HCT116 (cell line): ENCODE results near the gene LMTK3. TPM values are rescaled to one million over a fixed set of nuclear protein-coding genes. Genes with fewer than 3 reads are reported as not detected.

Source experiments
- ATAC-seq: fragments of 200-7000 bp; cut with Tn5 transposase; 2 replicates; pipeline ENCODE4 v1.9.1; 2020; ENCODE audit warnings: mild to moderate bottlenecking, moderate library complexity
- BruUV-seq: library from RNA; stranded (reverse); fragments of 400-500 nt; replicated peaks from 2 replicates; lab custom pipeline; 2021; lab: Mats Ljungman, UMichigan
- CTCF ChIA-PET: fragments of 300-600 bp; sonication (Branson Sonifier 250); formaldehyde crosslinking; loops from one replicate; lab custom pipeline; 2021; ENCODE audit warnings: antibody characterized with exemption; lab: Charles Lee
- POLR2A ChIA-PET: fragments of 300-600, 350-600 bp; sonication (Branson Sonifier 250); formaldehyde crosslinking; loops from one replicate; lab custom pipeline; 2021; ENCODE audit warnings: antibody characterized with exemption; lab: Charles Lee
- RAD21 ChIA-PET, 2 experiments: fragments of 300-600 bp; sonication (Branson Sonifier 250); formaldehyde crosslinking; loops; one replicate each; lab custom pipeline; 2023; ENCODE audit warnings: low total read pairs in 2 of 2; ENCODE audit not compliant: uncharacterized antibody in 2 of 2, unreplicated experiment in 2 of 2, low non-redundant PET in 1 of 2; lab: Charles Lee
- DNase-seq: peaks from one replicate; pipeline ENCODE4 v3.0.0-alpha.2; 2010; ENCODE audit warnings: low read depth, low spot score
- H2AFZ ChIP-seq: fragments of 200-600 bp; shearing (Covaris generic), sonication (generic); 2 replicates; pipeline ENCODE4 v1.6.1; 2017; ENCODE audit warnings: low read depth, mixed run types, mixed read lengths, antibody characterized with exemption, low read length; ENCODE audit not compliant: poor library complexity, severe bottlenecking
- H3K27ac ChIP-seq: 2 replicates; pipeline ENCODE4 v1.5.1; 2012; ENCODE audit warnings: low read depth, low read length
- H3K27me3 ChIP-seq: fragments of 200-600 bp; sonication (generic); 2 replicates; pipeline ENCODE4 v1.6.1; 2016; ENCODE audit warnings: mixed run types, low read length, mixed read lengths; ENCODE audit not compliant: insufficient read depth
- H3K36me3 ChIP-seq, 2 experiments: fragments of 200-500 bp in 1 of 2; fragments of 200-600 bp in 1 of 2; sonication (Bioruptor generic) in 1 of 2; sonication (generic) in 1 of 2; 2 replicates each; pipeline versions ENCODE4 v1.5.1 to v1.6.1; 2014 to 2016; ENCODE audit warnings: low read length in 2 of 2, inconsistent platforms in 1 of 2, mixed read lengths in 1 of 2, mixed run types in 1 of 2; ENCODE audit not compliant: insufficient read depth in 2 of 2, control insufficient read depth in 1 of 2
- H3K4me1 ChIP-seq, 2 experiments: fragments of 200-600 bp in 1 of 2; sonication (generic) in 1 of 2; 2 replicates each; pipeline versions ENCODE4 v1.5.1 to v1.6.1; 2012 to 2017; ENCODE audit warnings: low read length in 2 of 2, inconsistent platforms in 1 of 2, mild to moderate bottlenecking in 1 of 2, mixed read lengths in 1 of 2, mixed run types in 1 of 2, moderate library complexity in 1 of 2; ENCODE audit not compliant: insufficient read depth in 2 of 2, control insufficient read depth in 1 of 2
- H3K4me2 ChIP-seq: fragments of 200-600 bp; sonication (generic); 2 replicates; pipeline ENCODE4 v1.6.1; 2017; ENCODE audit warnings: mixed run types, low read length, mixed read lengths
- H3K4me3 ChIP-seq, 2 experiments: fragments of 200-600 bp in 1 of 2; sonication (generic) in 1 of 2; replicated peaks in 1 of 2; 2 replicates each; pipeline ENCODE4 v1.5.1; 2011 to 2016; ENCODE audit warnings: low read length in 2 of 2, control low read depth in 1 of 2, low read depth in 1 of 2, mild to moderate bottlenecking in 1 of 2, mixed read lengths in 1 of 2, mixed run types in 1 of 2
- H3K79me2 ChIP-seq: fragments of 200-600 bp; sonication (generic); 2 replicates; pipeline ENCODE4 v1.6.1; 2017; ENCODE audit warnings: mild to moderate bottlenecking, mixed run types, low read length, moderate library complexity, mixed read lengths; ENCODE audit not compliant: insufficient read depth
- H3K9ac ChIP-seq: fragments of 200-600 bp; sonication (generic); 2 replicates; pipeline ENCODE4 v1.6.1; 2016; ENCODE audit warnings: low read length, mixed read lengths
- H3K9me2 ChIP-seq: fragments of 200-600 bp; sonication (generic), shearing (Covaris generic); 2 replicates; pipeline ENCODE4 v1.6.1; 2017; ENCODE audit warnings: mixed run types, mild to moderate bottlenecking, moderate library complexity; ENCODE audit not compliant: insufficient read depth
- H3K9me3 ChIP-seq, 2 experiments: fragments of 200-500 bp in 1 of 2; fragments of 200-600 bp in 1 of 2; sonication (Bioruptor generic) in 1 of 2; sonication (generic) in 1 of 2; 2 replicates each; pipeline ENCODE4 v1.6.1; 2014 to 2017; ENCODE audit warnings: low read length in 2 of 2, mixed read lengths in 2 of 2, inconsistent platforms in 1 of 2, low read depth in 1 of 2, mild to moderate bottlenecking in 1 of 2, mixed run types in 1 of 2, moderate library complexity in 1 of 2; ENCODE audit not compliant: control insufficient read depth in 1 of 2, insufficient read depth in 1 of 2
- H4K20me1 ChIP-seq: fragments of 200-600 bp; sonication (generic), shearing (Covaris generic); 2 replicates; pipeline ENCODE4 v1.6.1; 2017; ENCODE audit warnings: mixed run types, mild to moderate bottlenecking, moderate library complexity; ENCODE audit not compliant: insufficient read depth
- CEBPB ChIP-seq: IDR thresholded peaks from 2 replicates; pipeline ENCODE4 v1.6.1; 2012; ENCODE audit warnings: low read depth
- CTCF ChIP-seq, 3 experiments: fragments of 200-600 bp in 1 of 3; sonication (generic) in 1 of 3; IDR thresholded peaks in 2 of 3; conservative IDR thresholded peaks in 1 of 3; 2 replicates each; pipeline ENCODE4 v1.5.1; 2012 to 2017; ENCODE audit warnings: low read depth in 2 of 3, low read length in 2 of 3, antibody characterized with exemption in 1 of 3, borderline replicate concordance in 1 of 3, control low read depth in 1 of 3, mild to moderate bottlenecking in 1 of 3, mixed read lengths in 1 of 3, mixed run types in 1 of 3, moderate library complexity in 1 of 3; ENCODE audit not compliant: insufficient read depth in 1 of 3
- RAD21 ChIP-seq: IDR thresholded peaks from 2 replicates; pipeline ENCODE4 v1.6.1; 2012; ENCODE audit warnings: low read depth, mild to moderate bottlenecking
- SIN3A ChIP-seq: IDR thresholded peaks from 2 replicates; pipeline ENCODE4 v1.6.1; 2012; ENCODE audit warnings: low read depth
- YY1 ChIP-seq: IDR thresholded peaks from 2 replicates; pipeline ENCODE4 v1.6.1; 2011; ENCODE audit warnings: low read length, low read depth, moderate library complexity, mild to moderate bottlenecking; ENCODE audit not compliant: insufficient replicate concordance; ENCODE audit errors: extremely low read depth
- ZNF274 ChIP-seq: fragments of 200-500 bp; sonication (Bioruptor generic); IDR thresholded peaks from 2 replicates; pipeline ENCODE4 v1.6.1; 2014; ENCODE audit warnings: mild to moderate bottlenecking, low read depth, low read length, inconsistent platforms
- intact Hi-C: fragments of 100-400 bp; cut with micrococcal nuclease; formaldehyde crosslinking; loops from 2 replicates; pipeline ENCODE4 v1.10.0; 2022
- total RNA-seq: library from RNA; stranded (reverse); gene quantifications from one replicate; pipeline ENCODE4 v1.2.1, GENCODE V29; 2021; ENCODE audit not compliant: unreplicated experiment
- TF ChIP-seq, protein P1 (sequence below): IDR thresholded peaks from 2 replicates; pipeline ENCODE4 v1.6.1; 2012

The LMTK3 gene
- total RNA-seq, 1 experiment from 2014 or later = 19.9 TPM

DNA sequence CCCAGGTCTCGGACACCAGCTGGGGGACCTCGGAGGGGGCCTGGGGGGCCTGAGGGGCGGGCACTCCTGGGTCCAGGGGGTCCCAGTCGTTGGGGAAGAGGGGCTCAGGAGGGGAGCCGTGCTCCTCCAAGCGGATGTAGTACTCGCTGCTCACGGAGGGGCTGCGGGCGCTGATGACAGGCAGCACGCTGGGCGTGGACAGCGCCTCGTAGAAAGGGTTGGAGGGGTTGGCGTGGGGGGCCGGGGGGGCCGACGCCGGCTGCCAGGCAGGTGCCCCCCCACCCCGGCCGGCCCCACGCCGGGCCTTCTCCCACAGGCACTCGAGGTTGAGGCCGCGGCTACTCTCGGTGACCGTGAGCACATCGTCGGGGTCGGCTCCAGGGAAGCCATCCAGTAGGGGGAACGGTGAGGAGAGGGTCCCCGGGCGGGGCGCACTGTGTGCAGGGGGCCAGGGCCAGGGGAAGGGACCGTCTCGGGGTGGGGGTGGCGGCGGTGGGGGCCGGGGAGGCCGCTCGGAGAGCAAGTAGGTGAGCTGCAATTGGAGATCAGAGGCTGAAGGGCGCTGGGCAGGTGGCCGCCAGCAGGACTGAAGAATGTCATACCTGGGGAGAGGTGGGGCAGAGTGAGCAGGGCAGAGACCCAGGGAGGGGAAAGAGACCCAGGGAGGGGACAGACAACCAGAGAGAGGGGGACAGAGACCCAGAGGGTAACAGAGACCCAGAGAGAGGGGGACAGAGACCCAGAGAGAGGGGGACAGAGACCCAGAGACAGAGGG is 12.1 kb downstream of the LMTK3 start:
- H3K4me2 ChIP-seq = no peak overlapping the region
- H3K79me2 ChIP-seq = peaks cover 4% of the 10 kb centered on the region; the same call in 1 of the 2 replicates
- H3K9me2 ChIP-seq = no peaks in the 10 kb centered on the region
- POLR2A ChIA-PET = no interaction called here
- no peak overlapping the region for H3K4me3 ChIP-seq
- intact Hi-C loops = loop anchor here (10.0 kb wide), 1 partner anchor 105 kb away; the partner anchor contains the start of genes GRIN2D and KDELR1
- RAD21 ChIA-PET = no interaction called here
- BruUV-seq = no TSS peak
- ATAC-seq (no peak), DNase-seq (no peak)
- no peaks in the 10 kb centered on the region for H3K27me3 ChIP-seq
- no peaks in the 10 kb centered on the region; a peak in 1 of 4 replicates for H3K36me3 ChIP-seq
- CTCF ChIA-PET = interaction anchor here (1.6 kb wide), 1 partner anchor 10 kb away, joined by 6 read pairs; no protein-coding TSS in a partner anchor
- H3K4me1 ChIP-seq = peaks cover 21 to 51% of the 10 kb centered on the region in 2 experiments
- no peaks in the 10 kb centered on the region for H4K20me1 ChIP-seq
- H2AFZ ChIP-seq = no peak overlapping the region
- no peak overlapping the region for H3K27ac ChIP-seq
- H3K9ac ChIP-seq = no peak overlapping the region
- no peaks in the 10 kb centered on the region for H3K9me3 ChIP-seq
- TF ChIP-seq ZNF274 (no peak), CTCF (IDR thresholded peaks at IDR 0.05 in 2 of 3, conservative IDR thresholded peaks at IDR 0.05 in 1 of 3; ENCODE audit: borderline replicate concordance in 1 of 3, insufficient read depth in 1 of 3, low read depth in 2 of 3, low read length in 2 of 3) (no peak), YY1 (no peak), RAD21 (no peak), SIN3A (no peak), CEBPB (no peak)
- TF ChIP-seq, protein P1, sequence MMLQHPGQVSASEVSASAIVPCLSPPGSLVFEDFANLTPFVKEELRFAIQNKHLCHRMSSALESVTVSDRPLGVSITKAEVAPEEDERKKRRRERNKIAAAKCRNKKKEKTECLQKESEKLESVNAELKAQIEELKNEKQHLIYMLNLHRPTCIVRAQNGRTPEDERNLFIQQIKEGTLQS = no peak
- TF ChIP-seq, all 23 proteins: peak for 0
